HepG2 (cell line): ENCODE results near the gene CATSPERE. TPM values are rescaled to one million over a fixed set of nuclear protein-coding genes. Genes with fewer than 3 reads are reported as not detected.

ENCODE experiments used
- ATAC-seq: fragments of 200-7000 bp; cut with Tn5 transposase; 3 replicates; pipeline ENCODE4 v1.9.1; 2020; ENCODE audit warnings: mild to moderate bottlenecking, moderate library complexity
- BruUV-seq: library from RNA; stranded (reverse); fragments of 400-500 nt; replicated peaks from 2 replicates; lab custom pipeline; 2021; lab: Mats Ljungman, UMichigan
- CTCF ChIA-PET: fragments of 300-600 bp; formaldehyde crosslinking; extraction: SDS; loops from one replicate; lab custom pipeline; 2021; ENCODE audit warnings: low total read pairs, inconsistent platforms, low intra/inter-chr PET ratio; lab: Yijun Ruan, JAX
- POLR2A ChIA-PET: fragments of 350-600 bp; sonication (Branson Sonifier 250); formaldehyde crosslinking; loops from one replicate; lab custom pipeline; 2020; ENCODE audit warnings: antibody characterized with exemption, inconsistent platforms; lab: Yijun Ruan, JAX
- DNase-seq: peaks from one replicate; pipeline ENCODE4 v3.0.0-alpha.2; 2015; ENCODE audit warnings: low spot score
- FAIRE-seq: peaks from 3 replicates; lab custom pipeline; 2011; peaks lifted over from hg19 to GRCh38; lab: Jason Lieb, UNC
- H2AFZ ChIP-seq: one replicate; pipeline ENCODE4 v1.6.1; 2011; ENCODE audit warnings: low read length, inconsistent platforms
- H3K27ac ChIP-seq: fragments of 300-600 bp; 3 replicates; pipeline ENCODE4 v1.8.0; 2011; ENCODE audit warnings: mixed run types, mild to moderate bottlenecking, mixed read lengths, low read length, inconsistent platforms; ENCODE audit not compliant: insufficient read depth; ENCODE audit errors: extremely low read length
- H3K27me3 ChIP-seq, 2 experiments: fragments of 200-600 bp in 1 of 2; 2 replicates in 1 of 2; 3 replicates in 1 of 2; pipeline versions ENCODE4 v1.6.0 to v1.8.0; 2011; ENCODE audit warnings: low read length in 2 of 2, mild to moderate bottlenecking in 2 of 2, moderate library complexity in 2 of 2, inconsistent platforms in 1 of 2; ENCODE audit not compliant: insufficient read depth in 2 of 2, control insufficient read depth in 1 of 2
- H3K36me3 ChIP-seq, 2 experiments: fragments of 200-600 bp in 1 of 2; replicated peaks in 1 of 2; 2 replicates in 1 of 2; 3 replicates in 1 of 2; pipeline versions ENCODE4 v1.5.1 to v1.8.0; 2011; ENCODE audit warnings: low read length in 2 of 2, inconsistent platforms in 1 of 2; ENCODE audit not compliant: insufficient read depth in 2 of 2, control insufficient read depth in 1 of 2
- H3K4me1 ChIP-seq: 2 replicates; pipeline ENCODE4 v1.5.1; 2012; ENCODE audit warnings: low read length, inconsistent platforms; ENCODE audit not compliant: insufficient read depth
- H3K4me2 ChIP-seq: 2 replicates; pipeline ENCODE4 v1.6.0; 2011; ENCODE audit warnings: low read depth, low read length, inconsistent platforms
- H3K4me3 ChIP-seq, 3 experiments: fragments of 200-600 bp in 1 of 3; sonication (generic), shearing (Covaris generic) in 1 of 3; replicated peaks in 1 of 3; 2 replicates each; pipeline ENCODE4 v1.5.1; 2011 to 2016; ENCODE audit warnings: low read length in 3 of 3, inconsistent platforms in 2 of 3, low read depth in 2 of 3, mild to moderate bottlenecking in 2 of 3, control low read depth in 1 of 3, mixed read lengths in 1 of 3; ENCODE audit not compliant: insufficient read depth in 1 of 3
- H3K79me2 ChIP-seq: one replicate; pipeline ENCODE4 v1.6.1; 2011; ENCODE audit warnings: low read length, inconsistent platforms; ENCODE audit not compliant: insufficient read depth
- H3K9ac ChIP-seq: 2 replicates; pipeline ENCODE4 v1.6.0; 2011; ENCODE audit warnings: mild to moderate bottlenecking, low read depth, low read length, inconsistent platforms; ENCODE audit not compliant: insufficient read depth
- H3K9me3 ChIP-seq: 2 replicates; pipeline ENCODE4 v1.5.1; 2012; ENCODE audit warnings: mild to moderate bottlenecking, low read length
- H4K20me1 ChIP-seq: 2 replicates; pipeline ENCODE4 v1.6.0; 2011; ENCODE audit warnings: inconsistent platforms, mild to moderate bottlenecking, low read length, moderate library complexity; ENCODE audit not compliant: insufficient read depth
- MAFK ChIP-seq, 2 experiments: IDR thresholded peaks in 1 of 2; conservative IDR thresholded peaks in 1 of 2; 2 replicates each; pipeline ENCODE4 v1.6.1; 2011; ENCODE audit warnings: improper control_type of control experiment in 2 of 2, low read length in 2 of 2
- SETDB1 ChIP-seq: sonication (generic); formaldehyde crosslinking; IDR thresholded peaks from 2 replicates; pipeline ENCODE4 v1.5.1; 2020; ENCODE audit warnings: missing genetic modification reagents, mild to moderate bottlenecking, borderline replicate concordance
- SOX5 ChIP-seq: IDR thresholded peaks from 2 replicates; pipeline ENCODE4 v1.6.1; 2016; ENCODE audit warnings: borderline replicate concordance
- TAF15 ChIP-seq: fragments of 200-400 bp; formaldehyde crosslinking; IDR thresholded peaks from one replicate; pipeline ENCODE4 v1.6.1; 2018; ENCODE audit warnings: mild to moderate bottlenecking, low read depth, low read length; ENCODE audit not compliant: poor library complexity, severe bottlenecking
- ZNF503 ChIP-seq: sonication (generic); formaldehyde crosslinking; IDR thresholded peaks from 2 replicates; pipeline ENCODE4 v1.4.0; 2020; ENCODE audit warnings: missing genetic modification reagents
- WGBS: methylation state at CpG from one replicate; pipeline ENCODE4 v1.1.6; 2017; ENCODE audit warnings: low lambda C conversion rate; 5-methylcytosine and 5-hydroxymethylcytosine counted together
- in situ Hi-C: cut with HindIII; loops from 2 replicates; pipeline ENCODE4 v1.10.0; 2017; ENCODE audit warnings: low pct_unique_long_range_greater_than_20kb; ENCODE audit not compliant: extremely low pct_ligation_motif_present
- intact Hi-C: fragments of 100-400 bp; cut with micrococcal nuclease; formaldehyde crosslinking; loops from one replicate; pipeline ENCODE4 v1.10.0; 2022; ENCODE audit not compliant: unreplicated experiment
- polyA plus RNA-seq, 8 experiments: library from polyadenylated mRNA; depleted of rRNA in 3 of 8; stranded (reverse) in 7 of 8; unstranded in 1 of 8; fragments of >200 nt; fragmentation: Illumina TruSeq in 4 of 8; extraction: Trizol in 4 of 8; gene quantifications; 2 replicates each; pipeline versions ENCODE4 v1.2.1 to v1.2.3, GENCODE V29; 2011 to 2016; ENCODE audit warnings: low read depth in 4 of 8, missing spikeins in 1 of 8, mixed read lengths in 1 of 8; ENCODE audit not compliant: insufficient read depth in 1 of 8
- total RNA-seq, 5 experiments: library from RNA; depleted of rRNA; stranded (reverse); fragments of >200 nt; fragmentation: Illumina TruSeq; extraction: Trizol; gene quantifications; 2 replicates each; pipeline ENCODE4 v1.2.3, GENCODE V29; 2016; ENCODE audit warnings: low read depth in 1 of 5

The CATSPERE gene
- total and polyA plus RNA-seq, 2 of the 13 experiments (the other 11 are each of a cell fraction or from before 2014, with no cell fraction given) = 0.34 to 0.51 TPM

DNA sequence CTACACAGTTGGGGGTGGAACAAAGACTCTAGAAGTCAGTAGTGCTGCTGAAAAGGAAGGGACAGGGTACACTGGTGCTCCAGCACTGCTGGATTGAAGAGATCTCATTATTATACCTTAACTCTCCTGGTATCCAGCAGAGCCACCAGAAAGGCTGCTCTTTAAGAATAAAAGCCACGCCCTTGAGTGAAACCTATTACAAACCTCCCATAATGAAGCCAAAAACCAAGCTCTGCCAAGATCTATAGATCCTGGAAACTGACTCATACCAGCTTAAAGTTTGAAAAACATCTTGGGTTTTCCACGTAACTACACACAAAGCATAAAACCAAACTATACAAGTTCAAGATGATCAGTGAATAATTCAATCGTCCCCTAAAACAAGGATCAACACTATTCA is 47.3 kb upstream of the CATSPERE start (continued):
- TF ChIP-seq SETDB1 (CRISPR knock-in tag) (no peak), SOX5 (CRISPR knock-in tag) (no peak), TAF15 (no peak)

GRCh38 chr1:244414543-244414942 is 46.5 kb upstream of the CATSPERE start:
- no peaks in the 10 kb centered on the region for H4K20me1 ChIP-seq
- no peaks in the 10 kb centered on the region for H3K9me3 ChIP-seq
- in situ Hi-C loops = no loop called here
- no peak overlapping the region for H3K4me2 ChIP-seq
- DNase-seq = no peak
- no CpG with 5 or more reads among the region's 1 CpG for WGBS
- H3K9ac ChIP-seq = no peak overlapping the region
- TF ChIP-seq ZNF503 (CRISPR knock-in tag) = no peak
- no peak overlapping the region for H3K27ac ChIP-seq
- no peak overlapping the region for H3K4me3 ChIP-seq
- no peak overlapping the region for H2AFZ ChIP-seq
- H3K27me3 ChIP-seq = no peaks in the 10 kb centered on the region
- POLR2A ChIA-PET = interaction anchor here (1.0 kb wide), 1 partner anchor 20 kb away, joined by 3 read pairs; no protein-coding TSS in a partner anchor
- peaks cover 11 to 68% of the 10 kb centered on the region in 2 experiments for H3K36me3 ChIP-seq
- no peak for FAIRE-seq
- intact Hi-C loops = no loop called here
- no peaks in the 10 kb centered on the region for H3K4me1 ChIP-seq
- no TSS peak for BruUV-seq
- CTCF ChIA-PET = no interaction called here
- no peaks in the 10 kb centered on the region for H3K79me2 ChIP-seq
- ATAC-seq = no peak; the same call in 2 of the 3 replicates

- H3K4me3 ChIP-seq = no peak overlapping the region
- POLR2A ChIA-PET = no interaction called here
- 98% methylated on average over 4 of the region's 4 CpGs for WGBS
- peaks cover 11 to 57% of the 10 kb centered on the region in 2 experiments for H3K36me3 ChIP-seq
- no peak overlapping the region for H2AFZ ChIP-seq
- no peak for FAIRE-seq
- no peaks in the 10 kb centered on the region for H4K20me1 ChIP-seq
- in situ Hi-C loops (no loop called here), intact Hi-C loops (no loop called here)
- TF ChIP-seq SETDB1 (CRISPR knock-in tag) = no peak
- TF ChIP-seq MAFK (conservative IDR thresholded peaks at IDR 0.05 in 1 of 2, IDR thresholded peaks at IDR 0.05 in 1 of 2; ENCODE audit: low read length in 2 of 2) = peak in 1 of 2 experiments; percentile 30; a peak in 2 of 4 replicates
- H3K4me2 ChIP-seq = no peak overlapping the region
- H3K27me3 ChIP-seq = no peaks in the 10 kb centered on the region
- no peak overlapping the region for H3K9ac ChIP-seq
- no peaks in the 10 kb centered on the region for H3K4me1 ChIP-seq
- CTCF ChIA-PET = no interaction called here
- H3K9me3 ChIP-seq = no peaks in the 10 kb centered on the region
- ATAC-seq = no peak
- DNase-seq = no peak
- no peaks in the 10 kb centered on the region for H3K79me2 ChIP-seq
- no TSS peak for BruUV-seq
- H3K27ac ChIP-seq = no peak overlapping the region
Measured at GRCh38 chr1:244419024-244419423, 42.0 kb upstream of the CATSPERE start.
